Activated T-helper 9 cell treated with anti-CD3 and anti-CD28 coated beads, Interleukin-2, amount 50 U/mL, for 16 hours (primary cell): ENCODE data around the gene CACNA1E.

Experiments used
- DNase-seq: peaks from one replicate; pipeline ENCODE4 v3.0.0-alpha.2; 2020; ENCODE audit warnings: low read depth

The CACNA1E gene

DNA sequence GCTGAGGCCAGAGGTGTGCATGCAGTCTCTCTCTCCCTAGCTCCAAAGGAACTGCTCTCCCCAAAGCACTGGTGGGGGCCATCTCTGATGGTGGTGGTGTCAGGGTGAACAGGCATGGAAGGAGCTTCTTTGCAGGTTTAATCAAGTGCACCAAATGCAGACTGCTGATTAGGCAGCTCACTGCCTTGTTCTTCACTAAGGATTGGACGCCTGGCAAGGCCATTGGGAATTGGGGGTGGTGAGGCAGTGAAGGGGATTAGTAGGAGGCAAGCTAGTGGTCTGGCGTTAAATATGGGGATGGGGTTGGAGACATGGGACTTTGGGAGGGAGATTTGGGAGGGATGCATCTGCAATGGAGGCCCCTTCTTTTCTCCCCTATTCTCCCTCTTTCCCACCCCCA is 1.5 kb downstream of the CACNA1E start:
- no peak for DNase-seq

DNA sequence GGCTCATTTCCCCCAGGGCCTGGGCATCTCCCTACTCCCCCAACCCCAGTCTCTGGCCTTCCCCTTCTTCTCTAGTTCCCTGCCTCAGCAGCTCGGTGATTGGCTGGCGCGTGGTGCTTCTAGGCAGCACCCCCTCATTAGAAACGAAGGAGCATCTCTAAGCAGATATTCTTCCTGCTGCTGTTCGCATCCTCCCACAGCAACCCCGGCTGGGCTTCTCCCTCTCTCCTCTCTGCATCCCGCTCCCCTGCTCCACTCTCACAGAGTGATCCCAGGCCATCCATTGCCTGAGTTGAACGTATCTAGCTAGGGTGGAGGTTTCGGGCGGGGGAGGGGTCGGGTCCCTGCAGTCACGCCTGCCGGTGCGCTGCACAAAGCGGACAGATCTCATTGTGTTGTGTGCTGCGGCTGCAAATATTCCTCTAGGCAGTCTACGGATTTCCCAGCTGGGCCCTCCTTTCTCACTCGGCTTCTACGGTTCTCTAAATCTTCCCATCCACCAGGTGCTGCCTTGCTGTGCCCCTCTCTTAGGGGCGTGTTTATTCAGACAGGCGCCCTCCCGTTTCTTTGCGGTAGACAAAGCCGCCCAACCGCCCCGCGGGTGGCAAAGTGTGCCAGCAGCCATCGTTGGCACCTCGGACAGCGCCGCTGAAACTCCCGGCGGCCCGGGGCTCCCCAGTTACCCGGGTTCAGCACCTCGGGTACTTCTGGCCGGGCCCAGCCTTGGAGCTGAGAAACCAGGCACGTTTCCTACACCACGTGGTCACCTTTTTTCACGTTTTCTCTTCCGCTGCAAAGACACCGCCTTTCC is 2.2 kb downstream of the CACNA1E start:
- no peak for DNase-seq

DNA sequence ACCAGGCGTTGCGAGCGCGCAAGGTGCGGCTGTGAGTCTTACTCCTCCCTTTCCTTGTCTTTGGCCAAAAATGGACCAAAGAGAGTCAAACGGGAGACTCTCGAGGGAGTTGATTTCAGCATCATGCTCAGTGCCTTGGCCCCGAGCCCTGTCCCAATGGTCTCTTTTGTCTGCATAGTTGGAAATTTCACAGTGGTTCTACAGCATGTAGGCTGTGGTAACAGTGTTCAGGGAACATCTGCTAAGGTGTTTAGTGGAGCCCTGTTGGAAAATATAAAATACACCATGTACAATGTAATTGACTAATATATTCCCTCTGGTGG is 2.7 kb downstream of the CACNA1E start:
- no peak for DNase-seq

DNA sequence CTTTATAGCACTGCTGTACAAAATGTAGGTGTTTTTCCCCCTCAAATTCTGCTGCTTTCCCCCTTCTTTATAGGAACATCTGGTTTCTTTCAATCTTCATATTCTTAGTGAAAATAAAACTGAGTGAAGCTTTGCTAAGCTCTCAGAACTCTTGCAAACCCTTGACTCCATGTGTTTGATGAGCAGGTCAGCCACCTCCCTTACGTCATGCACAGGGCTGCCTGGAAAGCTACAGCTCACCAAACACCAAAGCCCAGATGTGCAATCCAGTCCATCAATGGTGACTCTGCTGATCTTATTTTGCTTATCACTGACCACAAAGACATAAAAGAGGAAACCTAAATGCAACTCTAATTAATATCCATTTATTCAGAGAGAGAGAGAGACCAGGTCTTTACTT is 5.5 kb downstream of the CACNA1E start:
- no peak for DNase-seq

DNA sequence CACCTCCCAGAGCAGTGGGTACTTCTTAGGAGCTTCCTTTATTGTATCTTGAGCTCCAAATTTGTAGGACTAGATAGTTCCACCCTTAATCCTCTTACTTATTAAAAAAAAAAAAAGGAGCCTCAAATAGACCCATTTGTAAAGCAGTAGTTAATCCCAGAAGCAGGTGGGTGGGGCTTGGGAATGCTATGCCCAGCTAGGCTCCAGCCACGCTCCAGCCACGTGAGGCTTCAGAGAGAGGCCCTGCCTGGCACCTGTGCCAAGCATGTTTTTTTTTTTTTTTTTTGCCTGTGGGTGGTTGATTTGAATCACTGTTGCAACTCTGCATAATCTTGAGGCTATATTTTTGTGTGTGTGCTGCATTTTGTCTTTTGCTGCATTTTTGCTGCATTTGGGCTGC is 7.0 kb downstream of the CACNA1E start:
- DNase-seq, result no peak

DNA sequence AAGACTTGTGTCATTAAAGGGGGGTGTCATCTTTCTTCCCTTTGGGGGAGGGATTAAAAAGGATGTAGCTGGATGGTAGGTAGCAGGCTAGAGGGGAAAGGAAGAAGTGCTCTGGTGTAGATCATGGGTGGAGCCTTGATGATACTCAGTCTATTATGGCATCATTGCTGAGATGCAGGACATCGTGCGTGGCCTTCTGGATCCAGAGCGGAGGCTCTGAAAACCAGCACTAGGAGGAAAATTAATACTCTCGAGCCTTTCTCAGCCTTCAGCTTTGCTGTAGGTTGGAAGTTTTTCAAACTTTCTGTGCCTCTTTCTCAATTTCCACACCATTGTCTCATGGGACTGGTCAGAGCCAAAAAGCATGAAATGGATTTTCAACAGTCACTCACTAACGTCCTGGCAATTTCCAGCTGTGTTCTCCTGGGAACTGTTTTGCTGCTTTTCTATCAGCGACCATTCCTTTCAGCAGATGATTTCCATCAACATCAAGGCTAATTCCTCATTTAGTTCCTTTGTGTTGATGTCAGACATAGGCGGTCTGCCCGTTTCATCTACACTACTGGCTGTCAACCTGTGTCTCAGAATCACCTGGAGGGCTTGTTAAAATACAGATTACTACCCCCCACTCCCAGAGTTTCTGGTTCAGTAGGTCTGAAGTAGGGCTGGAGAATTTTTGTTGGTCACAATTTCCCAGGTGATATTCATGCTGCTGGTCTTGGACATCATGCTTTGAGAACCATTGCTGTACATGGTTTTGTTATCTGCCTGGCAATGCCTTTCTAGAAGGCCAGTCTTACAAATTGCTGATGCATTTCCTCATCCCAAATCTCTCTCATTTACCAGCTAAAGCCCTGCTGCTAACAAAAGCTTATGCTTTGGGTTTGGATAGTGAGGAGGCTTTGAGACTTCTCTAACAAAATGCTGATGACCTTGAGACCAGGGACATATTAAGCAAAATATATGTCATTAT is 7.7 kb downstream of the CACNA1E start:
- DNase-seq, result no peak

DNA sequence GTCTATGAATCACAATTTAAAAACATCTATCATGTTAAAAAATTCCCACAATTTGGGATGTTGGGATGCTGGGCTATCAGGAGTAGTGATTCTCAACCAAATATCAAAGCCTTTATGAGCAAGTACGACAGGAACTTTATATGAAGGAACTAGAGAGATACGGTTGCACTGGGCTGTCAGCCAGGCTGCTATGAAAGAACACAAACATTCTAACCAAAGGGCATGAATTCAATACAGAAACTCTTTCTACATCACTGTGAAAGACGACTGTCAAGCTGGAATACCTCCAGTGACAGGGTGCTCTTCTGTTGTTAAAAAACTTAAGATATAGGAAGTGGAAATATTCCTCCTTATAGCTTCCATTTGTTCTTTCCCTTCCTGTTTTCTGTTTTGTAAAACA is 9.8 kb downstream of the CACNA1E start:
- no peak for DNase-seq

DNA sequence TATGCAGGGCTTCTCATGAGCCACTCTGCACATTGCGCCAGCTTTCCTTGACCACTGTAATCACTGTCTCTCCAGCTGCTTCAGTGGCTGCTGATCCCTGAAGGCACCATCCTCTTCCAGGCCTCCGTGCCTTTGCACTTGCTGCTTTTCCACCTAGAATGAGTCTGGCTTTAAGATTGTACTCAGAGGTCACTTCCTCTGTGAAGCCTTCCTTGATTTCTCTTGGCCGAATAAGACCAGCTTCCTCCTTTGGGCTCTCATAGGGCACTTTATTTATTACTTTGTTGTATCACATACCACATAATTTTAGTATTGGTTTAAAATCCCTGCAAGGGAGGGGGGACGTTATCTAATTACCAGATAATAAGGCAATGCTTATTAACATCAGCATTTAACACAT is 10.6 kb downstream of the CACNA1E start:
- no peak for DNase-seq

DNA sequence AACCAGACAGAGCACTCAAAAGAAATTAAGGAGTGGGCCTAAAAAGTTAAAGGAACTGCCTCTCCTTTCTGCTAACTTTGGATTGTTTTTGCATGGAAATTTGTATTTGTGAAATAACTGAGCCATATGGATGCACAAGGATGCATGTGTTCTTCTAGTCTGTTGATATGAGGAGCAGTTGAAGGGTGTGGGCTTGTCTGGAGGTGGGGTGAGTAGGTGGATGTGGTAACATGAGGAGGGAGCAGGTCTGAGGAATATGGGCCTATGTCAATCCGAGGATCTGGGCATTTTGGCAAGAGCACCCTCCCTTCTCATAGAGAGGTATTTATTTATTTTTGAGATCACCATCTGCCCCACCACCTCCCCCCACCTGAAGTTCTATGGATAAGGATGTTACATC is 13.4 kb downstream of the CACNA1E start:
- no peak for DNase-seq

DNA sequence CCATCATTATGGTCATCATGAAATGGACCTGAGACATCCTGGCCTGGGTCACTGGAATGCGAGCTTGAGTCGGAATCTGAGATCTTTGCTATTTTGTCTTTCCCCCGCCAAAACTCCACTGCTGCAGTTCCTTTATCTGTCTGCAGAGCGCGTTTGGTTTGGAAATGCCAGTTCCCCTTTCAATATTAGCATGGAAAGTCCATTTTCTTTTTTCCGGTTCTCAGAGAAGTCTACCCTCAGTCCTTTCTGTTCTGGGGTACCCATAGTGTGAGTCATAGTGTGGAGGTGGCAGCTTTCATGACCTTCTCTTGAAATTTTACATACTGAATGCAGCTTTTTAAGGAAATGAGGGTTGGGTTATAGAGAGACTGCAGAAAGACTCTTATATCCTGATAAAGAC is 14.6 kb downstream of the CACNA1E start:
- no peak for DNase-seq

DNA sequence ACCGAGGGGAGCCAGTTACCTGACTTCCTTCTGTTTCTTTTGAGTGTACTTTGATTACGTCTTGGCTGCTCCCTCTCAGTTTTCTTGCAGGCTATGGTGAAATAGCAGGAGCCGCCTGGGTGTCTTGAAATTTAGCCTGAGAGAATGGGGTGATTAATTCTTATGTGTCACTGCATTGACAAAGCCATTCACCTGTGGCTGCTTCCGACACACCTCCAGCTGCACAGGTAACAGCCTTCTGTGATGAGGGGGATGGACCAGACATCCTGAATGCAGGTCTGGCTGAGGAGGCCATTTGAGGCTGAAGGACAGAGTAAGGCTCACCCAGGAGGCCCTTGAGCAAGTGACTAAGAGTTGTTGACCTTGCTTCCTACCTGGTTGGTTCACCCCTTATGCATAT is 16.5 kb downstream of the CACNA1E start:
- DNase-seq, result no peak

DNA sequence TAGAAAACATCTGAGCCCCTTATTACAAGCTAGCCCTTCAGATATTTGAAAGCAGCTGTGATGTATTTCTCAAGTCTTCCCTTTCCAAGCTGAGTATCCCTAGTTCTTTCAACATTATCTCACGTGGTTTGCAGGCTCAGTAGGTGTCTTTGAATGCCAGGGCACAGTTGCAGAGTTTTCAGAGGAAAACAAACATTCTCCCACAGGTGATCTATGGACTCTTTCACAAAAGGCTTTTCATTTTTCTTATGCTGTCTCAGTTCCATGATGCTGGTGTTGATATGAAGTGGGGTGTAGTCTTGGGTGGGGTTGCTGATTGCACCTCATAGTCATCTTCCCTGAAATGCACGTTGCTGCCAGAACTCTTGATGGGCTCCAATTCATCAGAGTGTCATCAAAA is 17.3 kb downstream of the CACNA1E start:
- DNase-seq, result no peak

DNA sequence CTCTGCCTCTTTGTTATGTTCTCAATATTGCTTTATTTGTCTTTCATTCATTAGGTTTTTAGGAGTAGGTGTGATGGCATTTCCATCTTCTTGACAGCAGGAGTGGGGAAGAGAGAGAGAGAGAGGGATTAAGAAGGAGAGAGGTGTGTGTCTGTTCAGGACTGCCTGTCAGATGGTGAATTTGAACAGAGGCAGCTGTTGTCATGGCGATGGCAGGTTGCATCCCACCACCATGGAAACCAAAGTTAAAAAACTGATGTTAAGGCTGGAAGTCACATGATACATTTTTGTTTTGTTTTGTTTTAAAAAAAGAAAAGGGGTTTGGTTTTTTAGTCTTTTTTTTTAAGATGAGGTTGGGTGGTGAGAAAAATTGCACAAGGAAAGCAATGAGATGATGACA is 18.3 kb downstream of the CACNA1E start:
- no peak for DNase-seq

DNA sequence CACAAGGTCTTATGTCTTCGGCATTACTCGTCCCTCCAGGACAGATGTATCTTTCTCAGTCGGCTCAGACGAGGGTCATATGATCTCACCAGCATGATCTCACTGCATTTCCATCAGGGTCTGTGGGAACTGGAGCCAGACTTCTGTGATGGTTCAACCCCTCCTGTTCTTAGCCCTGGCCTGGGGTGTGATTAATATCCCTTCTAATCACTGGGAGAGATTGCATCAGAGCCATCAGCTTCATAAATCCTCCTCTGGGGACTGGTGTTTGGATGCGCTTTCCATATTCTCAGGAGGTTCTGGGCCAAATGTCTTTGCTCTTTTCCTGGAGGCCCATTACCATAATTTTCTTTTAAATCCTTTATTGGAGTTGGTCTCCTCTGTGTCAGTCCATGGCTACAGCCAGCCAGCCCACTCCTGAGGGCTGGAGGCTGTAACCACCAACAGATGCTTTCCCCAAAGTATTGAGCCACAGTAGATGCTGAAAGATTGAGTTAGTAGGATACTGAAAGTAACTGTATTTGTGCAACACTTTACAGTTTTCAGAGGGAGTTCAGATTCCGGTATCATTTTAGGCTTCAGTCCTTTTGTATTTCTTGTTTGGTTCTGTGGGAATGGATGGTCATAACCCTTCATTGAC is 20.0 kb downstream of the CACNA1E start:
- DNase-seq, result no peak

DNA sequence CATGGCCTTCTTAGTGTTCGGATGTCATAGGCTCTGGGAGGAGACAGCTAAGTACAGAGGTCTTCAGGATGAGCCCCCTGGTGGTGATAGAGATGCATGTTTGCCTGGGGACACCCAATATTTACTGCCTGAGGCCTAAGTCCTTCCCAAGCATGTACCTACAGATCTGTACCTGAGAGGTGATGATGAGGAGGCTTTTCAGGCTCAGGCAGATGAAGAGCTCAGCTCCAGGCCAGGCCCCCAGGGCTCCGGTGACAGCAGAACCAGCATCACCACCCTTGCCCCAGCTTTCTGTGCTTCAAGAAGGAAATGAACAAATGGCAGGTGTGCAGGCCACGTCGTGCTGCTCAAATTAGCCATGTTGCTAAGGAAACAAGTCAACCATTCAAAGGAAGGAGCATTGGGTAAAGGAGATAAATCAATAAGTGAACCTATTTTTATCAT is 21.1 kb downstream of the CACNA1E start:
- no peak for DNase-seq

DNA sequence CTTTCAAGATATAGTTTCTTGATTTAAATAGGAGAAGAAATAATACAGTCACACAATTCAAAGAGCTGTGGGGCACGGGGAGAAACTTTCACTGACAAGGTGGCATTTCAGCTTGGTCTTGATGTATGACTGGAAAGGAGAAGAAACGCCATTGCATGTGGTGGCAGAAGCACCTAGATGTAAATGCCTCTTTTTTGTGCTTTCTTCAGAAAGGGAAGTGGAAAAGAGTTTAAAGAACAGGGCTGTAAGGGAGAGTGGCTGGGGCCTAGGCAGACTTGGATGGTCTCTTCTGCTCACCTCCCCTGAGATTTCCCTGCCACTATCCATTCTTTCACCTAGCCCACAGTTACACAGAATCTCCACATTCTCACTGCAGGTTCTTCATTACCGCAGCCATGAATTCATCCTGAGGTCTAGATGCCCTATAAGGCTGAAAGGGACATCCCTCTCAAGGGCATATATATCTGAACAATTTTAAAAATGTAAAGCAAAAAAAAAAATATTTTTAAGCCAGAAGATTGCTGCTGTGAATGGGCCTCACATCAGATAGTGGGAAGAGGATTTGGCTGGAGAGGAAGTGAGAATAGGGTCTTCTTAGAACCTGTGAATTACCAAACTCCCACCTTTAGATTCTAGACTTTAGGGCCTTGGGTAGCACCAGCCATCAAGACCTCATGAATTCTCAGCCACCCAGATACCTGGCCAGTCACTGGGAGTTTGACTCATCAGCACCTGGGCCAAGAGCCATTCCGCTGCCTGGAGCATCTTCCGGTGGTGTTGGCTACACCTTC is 23.4 kb downstream of the CACNA1E start:
- DNase-seq, result no peak

DNA sequence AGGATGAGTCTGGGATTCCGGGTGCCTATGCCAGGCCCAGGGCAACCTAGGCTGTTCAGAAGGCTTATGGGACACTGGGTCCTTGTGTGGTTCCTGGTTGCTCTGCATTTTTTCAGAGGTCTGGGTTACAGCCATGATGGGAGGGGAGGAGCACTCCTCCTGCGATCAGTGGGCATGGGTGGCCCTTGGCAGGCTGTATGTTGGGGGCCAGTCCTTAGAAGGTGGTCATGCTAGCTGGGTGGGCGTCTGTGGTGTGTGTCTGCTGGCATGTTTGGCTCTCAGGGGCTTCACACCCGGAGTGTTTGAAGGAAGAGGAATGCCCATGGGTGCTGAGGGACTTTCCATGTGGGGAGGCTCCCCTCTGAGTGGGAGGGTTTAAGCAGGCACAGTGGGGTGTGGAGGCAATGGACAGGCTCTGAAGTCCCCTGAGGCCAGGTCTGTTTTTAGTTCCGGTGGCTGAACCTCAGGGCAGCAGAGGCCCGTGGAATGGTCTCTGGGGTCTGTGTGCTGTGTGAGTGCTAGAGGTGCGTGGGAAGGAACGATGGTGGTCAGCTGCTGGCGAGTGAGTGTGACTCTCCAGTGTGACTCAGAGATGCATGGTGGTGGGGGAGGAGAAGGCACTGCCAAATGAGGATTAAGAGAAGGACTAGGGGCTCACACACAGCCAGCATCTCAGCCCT is 25.3 kb downstream of the CACNA1E start:
- no peak for DNase-seq

DNA sequence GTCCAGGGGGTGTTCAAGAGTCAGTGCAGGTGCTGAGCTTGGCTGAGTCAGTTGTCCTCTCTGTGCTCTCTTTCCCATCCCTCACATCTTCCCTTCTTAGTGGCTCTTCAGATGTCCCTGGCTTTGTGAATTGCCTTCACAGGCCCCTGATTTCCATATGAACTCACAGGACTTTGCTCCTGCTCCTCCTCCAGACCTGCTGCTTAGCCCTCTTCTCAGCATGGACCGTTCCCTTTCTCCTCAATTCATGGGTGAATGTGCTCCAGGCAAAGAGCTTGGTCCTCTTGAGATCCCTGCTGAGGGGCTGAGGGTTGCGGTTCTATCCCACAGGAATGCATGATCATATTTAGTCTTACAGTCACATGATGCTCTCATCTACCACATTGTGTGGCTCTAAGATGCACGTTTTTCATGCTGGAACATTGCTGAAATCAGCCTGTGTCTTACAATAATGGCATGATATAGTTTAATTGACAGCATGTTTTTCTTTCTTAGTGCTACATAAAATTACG is 30.5 kb downstream of the CACNA1E start:
- DNase-seq, result no peak

DNA sequence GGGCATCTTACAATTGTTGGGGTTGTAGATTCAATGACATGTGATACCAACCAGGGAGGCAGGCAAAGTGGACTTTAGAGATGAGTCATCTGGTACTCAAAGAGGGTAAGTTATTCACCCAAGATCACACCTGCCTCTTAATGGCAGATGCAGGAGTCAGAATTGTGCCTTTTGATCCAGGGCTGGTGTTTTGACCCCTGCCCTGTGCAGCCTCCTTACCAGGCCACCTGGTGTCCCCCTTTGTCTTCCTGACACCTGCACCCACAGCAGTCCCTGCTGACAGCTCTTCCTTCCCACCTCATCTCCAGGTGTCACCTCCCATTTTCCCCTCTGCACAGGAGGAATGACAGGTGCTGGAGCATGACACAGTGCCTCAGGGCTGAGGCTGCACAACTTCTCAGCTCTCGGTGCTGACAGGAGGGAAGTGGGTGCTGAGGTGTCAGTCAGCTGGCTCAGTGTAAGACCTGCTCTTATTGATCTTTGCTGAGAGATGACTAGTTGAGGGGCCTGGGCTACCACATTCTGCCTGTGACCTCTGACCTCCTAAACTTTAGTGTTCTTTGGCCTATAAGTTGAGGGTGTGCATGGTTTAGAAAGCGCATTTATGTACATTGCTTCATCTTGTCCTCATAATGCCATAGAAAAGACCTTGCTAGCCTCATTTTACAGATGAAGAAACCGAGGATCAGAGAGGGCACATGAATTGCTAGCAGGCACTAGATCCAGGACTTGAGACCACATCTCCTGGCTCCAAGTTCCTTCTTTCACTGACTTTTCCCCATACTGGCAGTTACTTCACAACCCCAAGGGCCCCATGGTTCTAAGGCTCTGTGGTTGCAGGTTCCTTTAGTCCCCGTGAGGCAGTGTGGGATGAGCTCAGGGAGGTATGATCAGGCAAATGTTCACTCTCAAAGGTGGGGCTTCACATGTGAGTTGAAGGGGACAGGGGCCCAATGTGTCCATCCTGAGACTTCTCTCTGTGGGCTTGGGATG is 31.3 kb downstream of the CACNA1E start:
- no peak for DNase-seq

DNA sequence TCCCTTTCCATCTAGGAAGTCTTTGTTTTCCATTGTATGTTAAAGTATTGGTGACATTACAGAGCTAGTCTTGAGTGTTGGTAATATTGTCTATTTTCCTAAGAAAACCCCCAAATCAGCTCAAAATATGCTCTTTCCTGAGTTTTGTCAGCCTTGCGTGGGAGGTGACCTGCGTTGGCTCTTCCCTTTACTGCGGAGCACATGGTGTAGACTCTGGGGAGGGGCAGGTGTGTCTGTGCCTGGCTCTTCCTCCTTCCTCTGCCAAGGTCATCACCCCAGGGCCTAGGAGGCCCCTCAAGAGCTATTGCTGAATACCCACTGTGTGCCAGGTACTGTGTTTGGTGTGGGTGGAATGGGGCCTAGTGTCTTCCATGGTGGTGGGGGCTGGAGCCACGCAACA is 33.4 kb downstream of the CACNA1E start:
- DNase-seq, result no peak
